Measurements from ENCODE around the gene RIT1. TPM values are rescaled to one million over a fixed set of nuclear protein-coding genes. Genes with fewer than 3 reads are reported as not detected.

The RIT1 gene, protein sequence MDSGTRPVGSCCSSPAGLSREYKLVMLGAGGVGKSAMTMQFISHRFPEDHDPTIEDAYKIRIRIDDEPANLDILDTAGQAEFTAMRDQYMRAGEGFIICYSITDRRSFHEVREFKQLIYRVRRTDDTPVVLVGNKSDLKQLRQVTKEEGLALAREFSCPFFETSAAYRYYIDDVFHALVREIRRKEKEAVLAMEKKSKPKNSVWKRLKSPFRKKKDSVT
- total RNA-seq (2014; rRNA removed; shearing (Covaris generic)) = 19.4 and 26.0 TPM in 2 replicates

DNA sequence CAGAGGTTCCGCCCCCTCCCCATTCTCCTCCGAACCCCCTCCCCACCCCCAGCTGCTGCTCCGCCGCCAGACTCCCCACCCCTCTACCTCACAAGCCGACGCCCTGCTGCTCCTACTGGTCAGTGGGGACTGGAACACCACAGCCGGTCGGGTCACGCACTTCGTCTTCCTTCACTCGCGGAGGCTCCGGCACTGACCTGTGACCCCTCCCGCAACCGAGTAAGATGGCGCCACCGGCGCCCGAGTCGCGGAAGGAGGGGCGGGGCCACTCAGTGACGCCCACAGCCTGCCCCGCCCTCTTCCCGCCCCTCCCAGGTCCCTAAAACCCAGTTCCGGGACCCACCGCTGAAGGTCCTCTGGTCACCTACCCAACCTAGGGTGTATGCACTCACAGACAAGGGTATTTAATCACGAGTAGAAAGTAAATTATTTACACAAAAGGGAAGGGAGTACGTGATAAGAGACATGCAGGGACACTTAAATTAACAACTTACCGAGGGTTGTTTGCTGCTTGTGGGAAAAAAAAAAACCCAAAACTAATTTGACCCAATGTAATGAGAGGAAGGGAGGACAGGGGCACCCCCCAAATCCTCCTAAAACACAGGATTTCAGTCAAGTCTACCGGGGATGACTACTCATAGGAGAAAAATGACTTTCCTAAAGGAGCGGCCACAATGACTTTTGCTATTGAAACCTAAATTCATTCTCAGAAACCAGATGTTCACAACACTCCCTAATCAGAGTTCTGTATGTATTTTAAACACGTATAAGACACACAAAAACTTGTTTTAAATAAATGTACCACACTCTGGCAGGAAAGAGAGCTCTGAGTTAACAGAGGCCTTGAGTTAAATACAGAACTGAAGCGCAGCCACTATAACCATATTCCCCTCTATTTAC, at the start of gene RIT1:
Gene RIT1, minus strand, starts transcription at position 194 of the 900 bp plus-strand sequence. CDS start 588 bp downstream, outside the sequence.
- Histone ChIP-seq H3K9me3 (replicated peaks) (no peaks in the 10 kb centered on the region), H3K4me3 (peak within 1 kb of the TSS; percentile 62), H3K27me3 (no peaks in the 10 kb centered on the region), H3K36me3 (peaks cover 48% of the 10 kb centered on the region), H3K27ac (peak within 1 kb of the TSS; percentile 2; the same call in 1 of the 2 replicates), H3K4me1 (peaks cover 4% of the 10 kb centered on the region; the same call in 1 of the 2 replicates)
- DNase-seq = peak; percentile 82 to 84

DNA sequence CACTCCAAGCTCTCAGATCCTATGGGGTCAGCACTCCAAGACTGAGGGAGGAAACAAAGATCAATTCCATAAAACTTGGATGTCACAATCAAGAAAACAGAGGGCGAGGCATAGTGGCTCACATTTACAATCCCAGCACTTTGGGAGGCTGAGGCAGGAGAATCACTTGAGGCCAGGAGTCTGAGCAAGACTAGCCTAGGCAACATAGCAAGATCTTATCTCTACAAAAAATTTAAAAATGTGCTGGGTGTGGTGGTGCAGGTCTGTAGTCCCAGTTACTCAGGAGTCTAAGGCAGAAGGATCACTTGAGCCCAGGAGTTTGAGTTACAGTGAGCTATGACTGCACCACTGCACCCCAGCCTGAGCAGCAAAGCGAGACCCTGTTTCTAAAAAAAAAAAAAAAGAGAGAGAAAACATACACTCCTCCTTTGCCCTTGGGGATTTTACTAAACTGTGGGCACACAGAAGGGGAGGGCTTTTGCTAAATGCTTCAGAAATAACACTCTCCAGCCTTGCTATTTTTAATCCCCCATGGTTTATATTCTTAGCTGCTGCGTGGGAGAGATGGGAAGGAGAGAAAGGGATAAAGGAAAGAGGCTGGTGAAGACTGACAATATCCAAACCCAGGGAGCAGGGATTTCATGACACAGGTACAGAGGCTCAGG, 49.1 kb upstream of the RIT1 start:
- Histone ChIP-seq H3K9me3 (replicated peaks) (no peaks in the 10 kb centered on the region), H3K36me3 (peaks cover 91% of the 10 kb centered on the region), H3K27me3 (no peaks in the 10 kb centered on the region), H3K27ac (no peak overlapping the region), H3K4me1 (peaks cover 20% of the 10 kb centered on the region; the same call in 1 of the 2 replicates), H3K4me3 (no peak overlapping the region)
- DNase-seq = no peak

DNA sequence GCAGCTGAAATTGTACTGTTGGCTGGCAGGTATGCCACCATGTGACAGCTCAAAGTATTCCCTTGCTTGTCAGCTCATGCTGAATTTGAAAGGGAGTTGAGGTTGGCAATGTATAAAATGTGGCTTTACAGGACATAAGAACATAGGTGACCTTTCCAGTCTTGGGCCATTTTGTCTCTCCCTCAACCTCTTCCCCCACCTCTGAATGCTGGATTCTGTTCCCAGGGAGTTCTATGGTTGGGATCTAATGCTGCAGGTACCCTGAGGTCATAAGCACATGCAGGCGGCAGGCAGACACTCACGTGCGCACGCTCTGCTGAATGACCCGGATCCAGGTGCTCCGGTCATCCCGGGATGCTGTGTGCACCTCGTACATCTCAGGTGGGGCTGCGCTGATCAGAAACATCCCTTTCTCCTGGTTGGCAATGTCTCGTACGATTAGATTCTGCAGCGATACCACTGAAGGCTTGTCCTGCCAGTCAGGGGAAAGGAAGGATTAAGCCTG, 46.3 kb upstream of the RIT1 start:
- Histone ChIP-seq H3K27me3 (no peaks in the 10 kb centered on the region), H3K4me3 (no peak overlapping the region), H3K4me1 (peaks cover 16% of the 10 kb centered on the region; the same call in 1 of the 2 replicates), H3K27ac (no peak overlapping the region), H3K36me3 (peaks cover 88% of the 10 kb centered on the region), H3K9me3 (replicated peaks) (no peaks in the 10 kb centered on the region)
- no peak for DNase-seq

DNA sequence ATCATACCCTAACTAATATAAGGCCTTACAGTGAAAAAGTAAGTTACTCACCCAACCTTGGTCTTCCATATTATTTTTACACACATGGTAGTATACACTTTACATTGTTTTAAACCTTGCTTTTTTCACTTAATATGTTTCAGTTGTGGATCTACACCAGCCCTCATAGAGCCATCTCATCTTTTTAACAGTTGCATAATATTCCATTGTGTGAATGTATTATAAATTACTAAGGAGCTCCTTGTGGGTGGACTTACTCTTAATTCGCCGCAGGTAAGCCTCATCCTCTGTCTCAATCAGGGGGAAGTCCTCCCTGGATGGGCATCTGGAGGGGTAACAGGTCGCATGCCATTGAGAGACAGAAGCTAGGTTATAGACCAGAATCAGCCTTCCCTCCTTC, 43.5 kb upstream of the RIT1 start:
- Histone ChIP-seq H3K4me3 (no peak overlapping the region), H3K36me3 (peaks cover 88% of the 10 kb centered on the region), H3K27me3 (no peaks in the 10 kb centered on the region), H3K9me3 (replicated peaks) (no peaks in the 10 kb centered on the region), H3K4me1 (no peaks in the 10 kb centered on the region), H3K27ac (no peak overlapping the region)
- DNase-seq = no peak

DNA sequence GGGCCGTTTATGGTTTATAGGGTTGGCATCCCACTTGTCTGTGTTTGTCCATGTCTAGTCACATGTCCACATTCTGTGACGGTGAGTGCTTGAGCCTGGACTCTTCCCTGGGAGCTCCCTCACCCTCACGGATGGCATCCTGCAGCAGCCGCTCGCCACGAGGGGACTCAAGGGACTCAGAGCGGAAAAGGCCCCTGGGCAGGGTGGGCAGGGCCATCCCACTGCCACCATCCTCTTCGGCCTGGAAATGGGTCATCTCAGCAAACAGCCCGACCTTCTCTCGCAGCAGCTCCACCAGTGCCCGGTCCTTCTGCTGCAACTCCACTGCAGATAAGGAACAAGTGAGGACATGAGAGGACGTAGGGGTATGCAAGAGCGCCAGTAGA, 41.3 kb upstream of the RIT1 start:
- no peaks in the 10 kb centered on the region for H3K27me3 ChIP-seq
- no peaks in the 10 kb centered on the region for H3K4me1 ChIP-seq
- H3K4me3 ChIP-seq = no peak overlapping the region
- no peak overlapping the region for H3K27ac ChIP-seq
- H3K36me3 ChIP-seq = peaks cover 88% of the 10 kb centered on the region
- no peak for DNase-seq
- H3K9me3 ChIP-seq (replicated peaks) = no peaks in the 10 kb centered on the region

DNA sequence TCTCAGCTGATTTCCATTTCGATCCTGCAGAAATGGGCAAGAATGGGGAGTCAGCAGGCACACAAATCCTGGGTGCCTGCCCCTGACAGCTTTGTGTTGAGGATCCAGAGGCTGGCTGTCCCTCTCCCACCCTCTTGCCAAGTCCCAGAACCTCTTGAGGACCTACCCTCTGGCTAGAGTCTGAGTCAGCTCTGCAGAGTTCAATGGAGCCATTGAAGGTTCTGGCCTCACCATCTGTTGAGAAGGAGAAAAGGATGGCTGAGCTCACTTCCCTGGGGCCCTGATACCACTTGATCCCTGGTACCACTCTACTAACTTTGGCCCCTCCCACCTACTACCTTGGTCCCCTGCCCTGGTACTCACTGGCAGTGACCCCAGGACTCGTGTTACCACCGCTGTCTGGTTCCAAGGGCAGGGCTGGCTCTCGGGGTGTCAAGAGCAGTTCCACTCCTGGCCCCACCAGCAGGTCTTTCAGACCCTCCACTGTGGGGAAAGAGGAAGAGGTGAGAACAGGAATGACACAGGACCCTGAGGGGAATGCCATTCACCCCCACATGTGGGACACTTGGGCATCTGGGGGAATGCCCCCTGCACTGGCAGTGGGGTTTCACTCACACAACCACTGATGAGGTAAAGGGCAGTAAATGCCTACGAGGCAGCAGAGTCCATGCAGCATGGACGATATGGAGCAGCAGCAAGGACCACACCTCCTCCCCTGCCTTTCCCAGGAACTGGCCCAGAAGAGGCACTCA, 40.8 kb upstream of the RIT1 start:
- DNase-seq = no peak
- Histone ChIP-seq H3K27ac (no peak overlapping the region), H3K27me3 (no peaks in the 10 kb centered on the region), H3K4me3 (no peak overlapping the region), H3K4me1 (no peaks in the 10 kb centered on the region), H3K9me3 (replicated peaks) (no peaks in the 10 kb centered on the region), H3K36me3 (peaks cover 88% of the 10 kb centered on the region)

DNA sequence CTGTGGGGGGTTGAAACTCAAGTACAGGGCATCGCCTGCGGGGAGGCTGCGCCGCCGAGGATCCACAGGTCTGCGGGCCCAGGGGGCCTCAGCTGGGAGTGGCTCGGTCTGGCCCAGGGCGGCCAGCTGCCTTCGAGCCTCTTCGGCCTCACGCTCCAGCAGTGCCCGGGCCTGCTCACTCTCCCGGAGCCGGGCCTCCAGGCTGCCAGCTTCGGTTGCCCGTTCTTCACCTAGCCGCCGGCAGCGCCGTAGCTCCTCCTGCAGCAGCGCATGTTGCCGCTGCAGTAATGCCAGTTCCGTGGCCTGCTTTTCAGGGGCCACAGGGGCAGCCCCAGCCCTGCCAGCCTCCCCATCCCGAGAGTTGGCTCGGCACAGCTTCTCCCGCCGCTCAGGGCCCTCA, 39.7 kb upstream of the RIT1 start:
- H3K27ac ChIP-seq = no peak overlapping the region
- 0 out of 2 replicates have a peak, but pooled peaks cover 4% of the 10 kb centered on the region for H3K4me1 ChIP-seq
- no peak for DNase-seq
- H3K9me3 ChIP-seq (replicated peaks) = no peaks in the 10 kb centered on the region
- H3K36me3 ChIP-seq = peaks cover 88% of the 10 kb centered on the region
- no peaks in the 10 kb centered on the region for H3K27me3 ChIP-seq
- no peak overlapping the region for H3K4me3 ChIP-seq

DNA sequence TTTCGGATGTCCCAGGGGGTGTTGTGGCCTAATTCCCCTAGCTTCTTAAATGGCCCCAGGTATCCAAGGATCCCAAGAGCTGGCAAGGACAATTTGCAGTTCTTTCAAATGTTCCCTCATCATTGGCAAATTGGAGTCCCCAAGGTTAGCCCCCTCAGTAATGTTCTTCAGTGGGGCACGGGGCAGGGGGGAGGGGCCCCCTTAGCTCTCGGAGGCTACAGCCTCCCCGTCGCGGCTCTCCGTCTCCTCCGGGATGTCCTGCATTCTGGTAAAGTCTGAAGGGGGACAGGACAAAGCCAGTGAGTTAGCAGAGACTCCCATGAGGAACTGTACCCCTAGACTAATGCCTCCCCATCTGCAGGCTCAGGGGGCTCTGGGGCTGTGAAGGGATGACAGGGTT, 36.6 kb upstream of the RIT1 start:
- no peak for DNase-seq
- no peaks in the 10 kb centered on the region for H3K27me3 ChIP-seq
- peaks cover 8% of the 10 kb centered on the region; the same call in 1 of the 2 replicates for H3K4me1 ChIP-seq

DNA sequence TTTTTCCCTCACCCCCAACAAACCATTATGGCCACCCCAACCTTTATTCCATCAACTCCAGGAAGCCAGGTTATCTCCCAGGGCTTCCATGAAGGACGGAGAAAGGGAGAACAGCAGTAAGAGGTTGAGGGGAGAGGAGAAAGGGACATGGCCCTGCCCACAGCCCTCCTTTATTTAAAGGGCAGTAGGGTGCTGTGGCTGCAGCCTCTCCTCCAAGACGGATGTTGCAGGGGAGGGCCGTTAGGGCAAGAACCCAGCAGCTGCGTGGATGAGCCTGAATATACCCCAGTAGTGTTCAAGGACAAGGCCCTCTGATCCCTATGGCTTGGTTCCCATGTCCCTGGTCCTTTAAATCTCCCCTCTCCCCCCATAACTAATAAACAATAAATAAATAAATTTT, 36.1 kb upstream of the RIT1 start:
- DNase-seq = no peak
- H3K27ac ChIP-seq = no peak overlapping the region
- H3K9me3 ChIP-seq (replicated peaks) = no peaks in the 10 kb centered on the region
- no peaks in the 10 kb centered on the region for H3K27me3 ChIP-seq
- peaks cover 8% of the 10 kb centered on the region for H3K4me1 ChIP-seq
- peaks cover 63% of the 10 kb centered on the region for H3K36me3 ChIP-seq
- no peak overlapping the region for H3K4me3 ChIP-seq

More for the DNA sequence above, 36.6 kb upstream of the RIT1 start:
- Histone ChIP-seq H3K9me3 (replicated peaks) (no peaks in the 10 kb centered on the region), H3K36me3 (peaks cover 67% of the 10 kb centered on the region), H3K4me3 (no peak overlapping the region), H3K27ac (no peak overlapping the region)

DNA sequence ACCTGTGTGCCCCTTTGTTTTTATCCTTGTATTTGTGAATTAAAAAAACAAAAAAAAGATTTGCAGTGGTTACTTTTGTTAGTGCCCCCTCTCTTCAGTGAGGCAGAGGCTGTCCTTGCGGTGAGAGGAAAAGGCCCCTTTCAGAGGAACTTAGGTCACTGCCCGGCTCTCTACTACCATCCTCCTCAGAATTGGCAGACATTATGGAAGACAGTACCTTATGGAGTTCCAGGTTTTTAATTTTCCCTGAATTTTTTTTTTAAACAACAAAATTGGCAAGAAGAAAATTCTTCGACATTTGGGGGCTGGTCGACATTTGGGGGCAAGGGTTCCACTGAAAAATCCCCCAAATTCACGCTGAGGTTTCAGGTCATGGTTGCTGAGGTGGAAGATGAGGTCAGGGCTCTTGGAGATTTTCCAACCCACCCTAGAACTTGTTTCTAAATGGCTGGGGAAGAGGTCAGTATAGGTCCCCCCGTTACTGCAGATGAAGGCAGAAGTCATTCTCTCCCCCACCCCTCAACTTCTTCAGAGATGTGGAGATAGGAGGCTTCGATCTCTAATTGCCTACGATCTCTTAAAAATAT, 35.6 kb upstream of the RIT1 start:
- no peak for DNase-seq
- Histone ChIP-seq H3K4me3 (no peak overlapping the region), H3K36me3 (peaks cover 57% of the 10 kb centered on the region), H3K27me3 (no peaks in the 10 kb centered on the region), H3K27ac (no peak overlapping the region), H3K9me3 (replicated peaks) (no peaks in the 10 kb centered on the region), H3K4me1 (peaks cover 14% of the 10 kb centered on the region)

DNA sequence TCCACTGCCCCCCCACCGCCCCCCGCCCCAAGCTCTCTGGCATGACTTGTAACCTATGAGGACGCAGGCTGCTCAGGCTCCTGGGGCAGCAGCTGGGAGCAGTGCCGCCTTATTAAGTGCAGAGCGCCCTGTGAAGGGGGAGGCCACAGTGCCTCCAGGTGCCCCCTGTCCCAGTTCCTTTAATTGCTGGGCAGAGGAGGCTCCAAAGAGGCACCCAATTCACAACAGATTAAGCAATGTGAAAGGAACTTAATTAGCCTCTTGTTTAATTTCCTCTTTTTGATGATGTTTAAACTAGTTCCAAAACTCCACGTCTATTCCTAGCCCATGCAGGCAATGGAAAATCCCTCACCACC, 33.3 kb upstream of the RIT1 start:
- no peak overlapping the region for H3K4me3 ChIP-seq

DNA sequence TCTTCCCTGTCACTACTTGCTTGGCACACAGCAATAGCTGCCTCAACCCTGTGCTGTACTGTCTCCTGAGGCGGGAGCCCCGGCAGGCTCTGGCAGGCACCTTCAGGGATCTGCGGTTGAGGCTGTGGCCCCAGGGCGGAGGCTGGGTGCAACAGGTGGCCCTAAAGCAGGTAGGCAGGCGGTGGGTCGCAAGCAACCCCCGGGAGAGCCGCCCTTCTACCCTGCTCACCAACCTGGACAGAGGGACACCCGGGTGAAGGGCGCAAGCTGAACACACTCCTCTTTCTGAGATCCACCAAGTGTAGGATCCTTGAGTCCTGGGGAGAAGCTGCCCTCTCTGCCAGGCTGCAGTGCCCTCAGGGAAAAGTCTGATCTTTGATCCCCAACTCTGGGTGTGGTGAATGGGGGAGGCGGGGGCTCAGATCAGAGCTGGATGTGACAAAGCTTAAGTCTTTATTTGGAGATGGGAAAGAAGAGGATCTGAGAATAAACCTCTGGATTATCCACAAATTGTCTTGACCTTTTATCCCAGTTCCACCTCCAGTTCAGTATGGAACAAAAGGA, 31.5 kb upstream of the RIT1 start:
- peak in 1 of 2 experiments; percentile 40 for DNase-seq
- H3K4me3 ChIP-seq = no peak overlapping the region
- no peaks in the 10 kb centered on the region for H3K9me3 ChIP-seq (replicated peaks)
- H3K36me3 ChIP-seq = peaks cover 20% of the 10 kb centered on the region
- H3K27me3 ChIP-seq = no peaks in the 10 kb centered on the region
- H3K4me1 ChIP-seq = peaks cover 35% of the 10 kb centered on the region
- no peak overlapping the region for H3K27ac ChIP-seq

More for the DNA sequence above, 33.3 kb upstream of the RIT1 start:
- no peak overlapping the region for H3K27ac ChIP-seq
- H3K4me1 ChIP-seq = peaks cover 33% of the 10 kb centered on the region
- peaks cover 36% of the 10 kb centered on the region for H3K36me3 ChIP-seq
- no peaks in the 10 kb centered on the region for H3K9me3 ChIP-seq (replicated peaks)
- H3K27me3 ChIP-seq = no peaks in the 10 kb centered on the region
- no peak for DNase-seq

DNA sequence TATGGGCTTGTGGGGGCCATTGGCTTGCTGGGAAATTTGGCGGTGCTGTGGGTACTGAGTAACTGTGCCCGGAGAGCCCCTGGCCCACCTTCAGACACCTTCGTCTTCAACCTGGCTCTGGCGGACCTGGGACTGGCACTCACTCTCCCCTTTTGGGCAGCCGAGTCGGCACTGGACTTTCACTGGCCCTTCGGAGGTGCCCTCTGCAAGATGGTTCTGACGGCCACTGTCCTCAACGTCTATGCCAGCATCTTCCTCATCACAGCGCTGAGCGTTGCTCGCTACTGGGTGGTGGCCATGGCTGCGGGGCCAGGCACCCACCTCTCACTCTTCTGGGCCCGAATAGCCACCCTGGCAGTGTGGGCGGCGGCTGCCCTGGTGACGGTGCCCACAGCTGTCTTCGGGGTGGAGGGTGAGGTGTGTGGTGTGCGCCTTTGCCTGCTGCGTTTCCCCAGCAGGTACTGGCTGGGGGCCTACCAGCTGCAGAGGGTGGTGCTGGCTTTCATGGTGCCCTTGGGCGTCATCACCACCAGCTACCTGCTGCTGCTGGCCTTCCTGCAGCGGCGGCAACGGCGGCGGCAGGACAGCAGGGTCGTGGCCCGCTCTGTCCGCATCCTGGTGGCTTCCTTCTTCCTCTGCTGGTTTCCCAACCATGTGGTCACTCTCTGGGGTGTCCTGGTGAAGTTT, 30.8 kb upstream of the RIT1 start:
- Histone ChIP-seq H3K27ac (peak overlapping the region; percentile 19), H3K36me3 (peaks cover 13% of the 10 kb centered on the region), H3K4me3 (no peak overlapping the region), H3K9me3 (replicated peaks) (no peaks in the 10 kb centered on the region), H3K4me1 (peaks cover 35% of the 10 kb centered on the region), H3K27me3 (no peaks in the 10 kb centered on the region)
- peak in 1 of 2 experiments; percentile 19 for DNase-seq

Measured in SJCRH30 (cell line).